Erythroblast (primary cell): Measurements from ENCODE around the gene ZNF385B.

Experiments
- GATA1 ChIP-seq: IDR thresholded peaks from 2 replicates; pipeline ENCODE4 v1.6.1; 2011; ENCODE audit warnings: low read depth, mild to moderate bottlenecking, control low read depth, low read length, moderate library complexity
- POLR2A ChIP-seq: IDR thresholded peaks from 2 replicates; pipeline ENCODE4 v1.6.1; 2011; ENCODE audit warnings: mild to moderate bottlenecking, low read length

DNA sequence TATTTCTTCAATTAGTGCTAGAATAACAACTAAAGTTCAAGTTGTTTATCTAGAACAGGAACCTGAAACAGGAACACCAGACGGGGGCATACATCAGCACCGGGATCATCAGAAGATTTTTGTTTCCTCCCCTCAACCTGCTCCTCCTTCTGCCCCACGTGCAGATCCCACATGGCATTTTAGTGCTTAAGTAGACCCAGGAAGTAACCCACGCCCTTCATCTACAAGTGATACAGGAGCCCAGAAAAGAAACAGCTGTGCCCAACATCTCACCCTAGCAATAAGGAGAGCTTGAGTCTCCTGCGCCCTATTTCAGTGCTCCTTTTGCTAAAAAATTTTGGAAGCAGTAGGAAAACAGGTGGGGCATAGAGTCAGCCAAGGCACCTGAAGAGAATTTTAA, 5.2 kb downstream of the ZNF385B start:
- TF ChIP-seq POLR2A: no peak
- no peak for TF ChIP-seq GATA1
